ENCODE measurements around the gene ALDH2.
"Not testable (repeated sequence)": the region's sequence is repeated elsewhere in the genome, so short reads cannot be mapped to it uniquely, and the experiment has no call there.

Gene ALDH2

GRCh38 chr12:111791507-111791906 is 24.8 kb downstream of the ALDH2 start:
- no peak for DNase-seq

- DNase-seq, result no peak
These were observed 25.6 kb downstream of the ALDH2 start for GRCh38 chr12:111792155-111792855.

GRCh38 chr12:111792856-111793235 is 26.1 kb downstream of the ALDH2 start:
- no peak for DNase-seq

GRCh38 chr12:111798182-111798581 is 31.4 kb downstream of the ALDH2 start:
- no peak for DNase-seq

GRCh38 chr12:111799758-111800157 is 33.0 kb downstream of the ALDH2 start:
- DNase-seq, result no peak

GRCh38 chr12:111803038-111803626 is 36.4 kb downstream of the ALDH2 start:
- no peak for DNase-seq

GRCh38 chr12:111803851-111804250 is 37.1 kb downstream of the ALDH2 start:
- no peak for DNase-seq

- no peak for DNase-seq
These were observed 39.6 kb downstream of the ALDH2 start for GRCh38 chr12:111806304-111806703.

GRCh38 chr12:111807232-111807631 is 40.5 kb downstream of the ALDH2 start:
- DNase-seq, result no peak

GRCh38 chr12:111812881-111813741 is 46.4 kb downstream of the ALDH2 start:
- peak; percentile 80 for DNase-seq

GRCh38 chr12:111816065-111816615 is 49.4 kb downstream of the ALDH2 start:
- DNase-seq, result no peak

GRCh38 chr12:111816898-111817297 is 50.2 kb downstream of the ALDH2 start:
- not testable (repeated sequence) for DNase-seq

- no peak for DNase-seq
These were observed 51.6 kb downstream of the ALDH2 start for GRCh38 chr12:111818340-111818739.

GRCh38 chr12:111819191-111820158 is 52.7 kb downstream of the ALDH2 start:
- no peak for DNase-seq

- DNase-seq, result not testable (repeated sequence)
These were observed 54.1 kb downstream of the ALDH2 start for GRCh38 chr12:111820828-111821227.

GRCh38 chr12:111822886-111823285 is 56.2 kb downstream of the ALDH2 start:
- DNase-seq, result no peak

GRCh38 chr12:111823891-111824290 is 57.2 kb downstream of the ALDH2 start:
- DNase-seq, result no peak

GRCh38 chr12:111824312-111824711 is 57.6 kb downstream of the ALDH2 start:
- not testable (repeated sequence) for DNase-seq

- no peak for DNase-seq
These were observed 58.8 kb downstream of the ALDH2 start for GRCh38 chr12:111825509-111825908.

GRCh38 chr12:111826316-111826715 is 59.6 kb downstream of the ALDH2 start:
- no peak for DNase-seq

- no peak for DNase-seq
These were observed 60.3 kb downstream of the ALDH2 start for GRCh38 chr12:111826992-111827391.

- DNase-seq, result no peak
These were observed 61.2 kb downstream of the ALDH2 start for GRCh38 chr12:111827907-111828306.

Measured in activated CD8-positive, alpha-beta memory T cell treated with anti-CD3 and anti-CD28 coated beads, Interleukin-2, amount 50 U/mL, for 48 hours (primary cell).